ENCODE measurements around the gene KLHL29.

The KLHL29 gene

DNA sequence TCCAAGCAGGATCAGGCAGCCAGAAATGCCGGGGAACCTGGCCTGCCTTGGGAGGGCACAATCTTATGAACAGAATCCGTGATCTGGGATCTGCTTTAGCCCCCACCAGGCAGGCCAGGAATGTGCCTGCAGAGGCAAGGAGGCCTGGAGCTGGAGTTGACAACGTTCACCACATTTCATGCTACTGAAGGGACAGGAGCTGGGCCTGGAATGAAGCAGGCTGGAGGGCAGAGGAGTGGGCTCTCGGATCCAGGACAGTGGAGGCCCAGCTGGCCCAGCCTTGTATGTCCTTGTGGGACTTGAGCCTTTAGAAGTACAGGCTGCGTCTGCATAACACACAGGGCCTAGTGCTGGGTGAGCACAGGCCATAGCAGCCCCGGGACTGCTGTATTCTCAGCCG is 91.8 kb downstream of the KLHL29 start:
- DNase-seq (ENCODE audit: low read depth), result no peak

DNA sequence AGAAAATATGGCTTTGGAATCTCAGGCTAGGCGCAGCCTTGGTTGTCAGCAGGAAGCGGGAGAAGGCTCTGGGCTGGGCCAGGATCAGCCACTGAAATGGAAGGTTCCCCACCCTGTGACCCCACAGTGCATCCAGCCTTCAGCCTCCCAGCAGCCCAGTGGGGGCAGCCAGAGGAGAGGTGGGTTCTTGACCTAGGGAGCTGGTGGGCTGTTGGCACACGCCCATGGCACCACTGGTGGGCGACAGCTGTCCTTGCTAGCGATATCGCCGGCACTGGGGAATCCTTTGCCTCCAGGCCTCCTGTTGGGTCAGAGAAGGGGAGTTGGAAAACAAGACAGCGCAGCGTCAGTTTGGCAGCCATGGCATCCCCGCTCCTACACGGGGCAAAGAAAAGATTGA is 92.4 kb downstream of the KLHL29 start:
- no peak for DNase-seq (ENCODE audit: low read depth)

DNA sequence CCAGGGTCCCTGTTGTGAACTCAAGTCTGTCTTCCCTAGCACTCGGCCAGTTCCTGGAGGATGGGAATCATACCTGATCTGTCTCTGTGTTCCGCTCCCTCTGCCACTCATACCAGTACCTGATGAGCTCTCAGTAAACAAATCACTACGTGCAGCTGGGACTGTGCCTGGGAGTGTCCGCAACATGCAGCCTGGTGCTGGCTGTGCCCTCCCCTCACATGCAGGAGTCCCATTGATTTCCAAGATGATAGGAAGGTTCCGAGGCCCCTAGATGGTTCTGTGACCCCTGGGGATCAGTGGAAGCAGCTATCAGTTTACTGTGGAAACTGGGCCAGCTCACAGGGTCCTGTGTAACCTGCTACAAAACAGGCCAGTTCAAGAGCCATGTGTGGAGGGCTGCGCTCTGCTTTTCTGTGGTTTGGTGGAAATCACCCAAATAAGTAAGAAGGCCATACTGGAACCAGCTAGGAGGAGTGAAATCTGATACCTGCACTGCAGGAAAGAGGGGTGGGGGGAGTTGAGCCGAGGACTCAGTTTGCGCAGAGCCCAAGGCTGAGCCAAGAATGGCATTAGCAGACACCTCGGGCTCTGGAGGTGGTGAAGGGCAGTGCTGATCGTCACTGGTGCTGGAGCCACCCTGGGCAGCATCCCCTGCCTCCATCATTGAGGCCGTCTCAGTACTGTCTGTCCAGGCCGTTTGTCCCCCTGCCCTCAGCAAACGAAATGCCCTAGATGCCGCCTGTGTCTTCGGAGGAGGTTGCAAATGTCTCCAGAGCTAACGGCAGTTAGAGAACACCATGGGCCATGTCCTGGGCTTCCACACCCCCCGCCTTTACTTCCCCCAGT is 93.3 kb downstream of the KLHL29 start:
- DNase-seq (ENCODE audit: low read depth), result no peak

DNA sequence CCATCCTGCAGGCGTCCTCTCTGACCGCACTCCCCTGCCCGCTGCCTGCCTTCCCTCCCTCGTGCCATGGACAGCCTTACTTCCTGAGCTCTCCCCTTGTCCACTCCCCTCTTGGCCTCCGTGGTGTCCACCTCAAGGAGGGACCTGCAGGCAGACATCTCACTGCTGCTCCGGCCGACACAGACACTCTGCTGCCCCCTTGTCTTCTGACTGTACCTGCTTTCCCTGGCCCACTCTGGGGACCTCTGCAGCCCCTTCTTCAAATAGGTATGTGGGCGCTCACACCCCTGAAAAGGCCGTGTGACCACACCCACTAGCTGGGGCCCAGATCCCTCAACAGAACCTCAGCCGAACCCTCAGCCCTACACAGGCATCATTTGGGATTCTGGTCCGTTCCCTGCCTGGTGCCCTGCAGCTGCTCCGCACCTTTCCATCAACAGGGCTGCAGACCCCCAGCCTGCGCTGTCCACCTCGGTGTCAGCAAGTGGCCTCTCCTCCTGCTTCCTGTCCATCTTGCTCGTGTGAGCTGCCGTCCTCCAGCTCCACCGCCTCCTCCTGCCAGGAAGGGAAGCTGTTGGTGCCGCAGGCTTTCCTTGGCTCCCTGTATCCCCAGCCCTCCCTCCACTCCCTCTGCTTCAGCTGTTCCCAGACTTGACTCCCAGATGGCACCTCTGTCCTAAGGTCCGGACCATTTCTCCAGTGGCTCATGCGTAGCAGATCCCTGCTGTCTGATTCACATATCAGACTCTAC is 94.1 kb downstream of the KLHL29 start:
- DNase-seq (ENCODE audit: low read depth), result no peak

DNA sequence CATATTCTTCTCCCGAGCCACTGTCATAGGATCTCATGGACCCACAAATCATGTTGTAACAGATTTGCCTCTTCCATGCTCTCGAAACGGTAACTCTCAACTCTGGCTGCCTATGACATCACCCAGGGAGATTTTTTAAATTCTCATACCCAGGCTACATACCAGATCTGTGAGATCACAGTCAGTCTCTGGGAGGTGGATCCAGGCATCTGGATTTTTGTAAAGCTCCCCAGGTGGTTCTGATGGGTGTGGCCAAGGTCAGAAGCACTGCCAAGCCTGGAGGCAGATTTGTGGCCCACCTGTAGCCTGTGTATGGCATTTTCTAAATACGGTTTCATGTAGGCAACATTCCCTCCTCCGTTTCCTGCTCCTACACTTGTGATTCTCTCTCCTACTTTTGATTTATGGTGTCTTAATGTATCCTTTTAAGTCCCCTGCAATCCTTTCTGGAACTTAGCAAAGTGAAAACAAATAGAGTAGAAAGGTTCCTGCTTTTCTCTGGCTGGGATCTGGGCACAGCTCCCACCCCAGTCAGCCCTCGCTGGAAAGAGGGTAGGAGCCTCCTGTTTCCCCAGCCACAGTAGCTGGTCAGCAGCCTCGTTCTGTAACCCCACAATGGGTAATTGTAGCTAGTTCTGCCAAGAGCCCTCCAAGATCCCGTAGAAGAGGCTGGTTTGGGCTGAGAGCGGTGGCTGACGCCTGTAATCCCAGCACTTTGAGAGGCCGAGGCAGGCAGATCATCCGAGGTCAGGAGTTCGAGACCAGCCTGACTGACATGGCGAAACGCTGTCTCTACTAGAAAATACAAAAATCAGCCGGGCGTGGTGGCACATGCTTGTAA is 96.2 kb downstream of the KLHL29 start:
- no peak for DNase-seq (ENCODE audit: low read depth)

DNA sequence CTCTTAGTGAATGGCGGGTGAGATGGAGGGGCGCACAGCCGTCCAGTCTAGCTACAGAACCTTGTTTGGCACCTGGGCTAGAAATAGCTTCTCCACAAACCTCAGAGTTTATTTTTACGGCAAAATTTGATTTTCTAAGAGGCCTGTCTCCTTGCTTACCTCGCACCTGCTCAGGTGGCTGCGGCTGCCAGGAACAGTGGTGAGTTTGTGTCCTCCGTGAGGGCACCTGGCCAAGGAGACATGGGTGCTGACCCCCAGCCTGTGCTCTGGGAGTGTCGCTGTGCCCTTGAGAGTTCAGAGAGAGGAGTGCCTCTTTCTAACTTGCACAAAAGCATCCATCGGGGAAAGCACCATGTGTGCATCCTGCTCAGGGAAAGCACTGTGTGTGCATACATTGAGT is 97.2 kb downstream of the KLHL29 start:
- no peak for DNase-seq (ENCODE audit: low read depth)

DNA sequence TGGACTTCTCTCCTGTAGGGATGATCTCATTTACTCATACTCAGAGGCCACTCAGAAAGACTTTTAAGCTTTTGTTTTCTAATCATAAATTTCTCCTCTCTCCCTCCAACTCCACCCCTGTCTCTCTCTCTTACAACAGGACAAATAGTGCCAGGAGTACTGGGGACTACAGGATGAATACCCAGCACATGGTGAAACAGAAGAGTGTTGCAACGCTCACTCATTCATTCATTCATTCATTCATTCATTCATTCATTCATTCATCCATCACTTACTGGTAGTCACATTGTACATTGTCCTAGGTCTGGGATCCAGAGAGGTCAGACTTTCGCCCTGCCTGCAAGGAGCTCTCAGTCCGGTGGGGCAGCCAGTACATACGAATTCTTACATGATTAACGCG is 97.6 kb downstream of the KLHL29 start:
- no peak for DNase-seq (ENCODE audit: low read depth)

DNA sequence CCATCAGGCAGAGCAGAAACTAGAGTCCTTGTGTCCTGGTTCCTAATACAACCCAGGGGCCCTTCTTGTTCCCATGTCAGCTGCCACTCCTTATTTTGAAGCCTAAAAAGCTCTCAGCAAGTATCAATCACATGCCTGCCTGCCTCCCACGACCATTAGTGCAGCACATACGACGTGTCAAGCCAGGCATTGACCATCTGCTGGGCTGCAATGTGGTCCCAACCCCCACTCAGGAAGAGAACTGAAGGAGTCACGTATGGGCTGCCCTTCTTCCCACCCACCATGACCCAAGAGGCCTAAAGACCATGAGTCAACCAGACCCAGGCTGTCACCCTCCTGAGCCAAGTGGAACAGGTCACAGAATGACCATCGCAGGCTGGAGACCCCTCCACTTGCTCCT is 98.8 kb downstream of the KLHL29 start:
- no peak for DNase-seq (ENCODE audit: low read depth)

DNA sequence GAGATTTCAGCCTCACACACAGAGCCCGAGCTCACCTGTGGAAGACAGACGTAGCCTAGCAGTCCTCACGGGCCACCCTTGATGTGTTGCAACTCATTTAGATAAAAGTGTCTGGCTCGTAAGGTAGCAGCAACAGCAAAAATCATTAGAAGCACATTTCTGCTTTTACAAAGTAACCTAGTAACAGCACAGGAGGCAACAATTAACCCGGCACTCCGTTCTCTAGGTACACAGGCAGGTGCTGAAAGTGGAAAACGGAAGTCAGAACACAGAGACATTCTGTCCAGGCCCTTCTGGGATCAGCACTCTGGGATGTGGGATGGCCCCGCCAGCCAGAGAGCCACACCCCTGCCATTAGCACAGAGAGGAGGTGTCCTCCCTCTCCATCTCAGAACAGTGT is 99.3 kb downstream of the KLHL29 start:
- no peak for DNase-seq (ENCODE audit: low read depth)

DNA sequence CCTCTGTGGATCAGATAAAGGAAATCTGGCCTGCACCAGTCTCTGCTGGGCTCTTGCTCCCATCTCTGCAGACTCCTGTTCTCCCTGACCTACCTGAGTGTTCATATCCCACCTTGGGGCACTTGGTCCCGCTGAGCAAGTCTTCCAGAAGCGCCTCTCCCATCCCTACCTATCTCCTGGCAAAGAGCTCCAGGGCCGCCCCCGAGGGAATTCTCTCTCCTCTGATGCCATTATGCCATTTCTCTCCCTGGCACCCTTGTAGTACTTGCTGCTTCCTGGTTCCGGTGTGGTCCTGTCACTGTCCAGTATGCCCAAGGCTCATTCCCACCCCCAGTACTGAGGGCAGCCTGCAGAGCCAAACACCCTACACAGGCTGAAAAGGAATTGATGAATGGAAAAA is 99.8 kb downstream of the KLHL29 start:
- no peak for DNase-seq (ENCODE audit: low read depth)

DNA sequence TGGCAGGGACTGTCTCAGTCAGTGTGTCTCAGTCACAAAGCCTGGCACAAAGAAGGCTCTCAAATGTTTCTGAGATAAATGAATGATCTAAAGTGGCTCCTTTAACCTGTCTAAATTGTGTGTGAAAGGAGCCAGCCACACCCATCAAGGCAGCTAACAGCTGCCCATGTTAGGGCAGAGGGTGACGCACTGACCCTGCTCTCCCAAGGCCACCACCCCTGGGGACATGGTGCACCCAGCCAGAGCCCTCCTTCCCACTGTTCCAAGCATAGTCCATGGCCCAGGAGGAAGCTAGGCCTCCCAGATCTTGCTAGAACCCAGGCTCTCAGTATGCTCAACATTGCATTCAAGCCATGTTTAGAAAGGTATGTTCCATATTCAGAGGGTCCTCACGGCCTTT is 100.3 kb downstream of the KLHL29 start:
- no peak for DNase-seq (ENCODE audit: low read depth)

DNA sequence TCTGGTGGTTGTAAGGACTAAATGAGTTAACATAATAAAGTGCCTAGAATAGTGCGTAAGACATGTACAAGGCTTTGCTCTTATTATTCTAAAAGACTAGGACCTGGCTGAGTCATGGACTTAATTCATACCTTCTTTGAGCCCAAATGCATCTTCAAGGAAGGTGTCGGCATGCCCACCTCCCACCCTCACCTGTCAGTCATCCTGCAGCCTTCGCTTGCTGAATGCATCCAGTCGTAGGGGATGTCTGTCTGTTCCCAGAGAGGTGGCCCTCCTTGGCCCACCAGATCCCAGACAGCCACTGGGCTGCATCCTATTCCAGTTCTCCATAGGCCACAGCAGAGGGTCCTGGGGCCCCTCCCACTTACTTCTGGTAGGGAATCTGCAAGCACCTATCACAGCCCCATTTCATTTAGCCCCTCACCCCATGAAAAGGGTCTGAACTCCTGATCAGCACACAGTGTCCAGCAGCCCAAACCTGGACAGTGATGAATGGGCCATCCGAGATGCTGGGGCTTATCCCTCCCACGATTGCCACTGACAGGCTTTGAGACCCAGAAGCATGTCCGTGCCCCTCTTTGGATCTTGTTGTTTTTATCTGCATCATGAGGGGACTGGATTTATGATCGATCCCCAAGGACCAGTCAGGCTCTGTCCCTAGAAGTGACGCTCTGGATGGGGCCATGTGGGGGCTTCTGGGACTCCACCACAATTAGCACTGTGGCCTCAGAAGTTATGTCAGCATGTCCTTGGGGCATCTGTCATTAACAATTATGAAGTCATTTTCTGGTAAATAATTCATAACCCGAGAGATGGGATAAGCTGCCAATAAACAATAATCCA is 101.1 kb downstream of the KLHL29 start:
- no peak for DNase-seq (ENCODE audit: low read depth)

DNA sequence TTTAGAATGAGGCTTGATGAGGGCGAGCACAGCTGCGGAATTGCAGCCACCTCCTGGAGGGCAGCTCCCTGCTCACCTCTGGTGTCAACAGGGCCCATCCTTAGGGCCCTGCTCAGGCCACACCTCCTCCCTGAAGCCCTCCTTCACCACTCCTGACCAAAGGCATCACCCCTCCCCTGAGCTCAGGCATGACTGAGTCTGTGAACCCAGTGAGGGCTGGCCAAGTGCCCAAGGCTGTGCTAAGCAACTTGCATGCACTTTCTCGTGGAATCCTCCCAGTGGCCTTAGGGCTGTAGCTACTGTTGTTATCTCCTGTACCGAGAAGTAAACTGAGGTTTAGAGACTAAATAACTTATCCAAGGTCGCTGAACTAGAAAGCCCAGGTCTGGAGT is 101.7 kb downstream of the KLHL29 start:
- DNase-seq (ENCODE audit: low read depth), result no peak

DNA sequence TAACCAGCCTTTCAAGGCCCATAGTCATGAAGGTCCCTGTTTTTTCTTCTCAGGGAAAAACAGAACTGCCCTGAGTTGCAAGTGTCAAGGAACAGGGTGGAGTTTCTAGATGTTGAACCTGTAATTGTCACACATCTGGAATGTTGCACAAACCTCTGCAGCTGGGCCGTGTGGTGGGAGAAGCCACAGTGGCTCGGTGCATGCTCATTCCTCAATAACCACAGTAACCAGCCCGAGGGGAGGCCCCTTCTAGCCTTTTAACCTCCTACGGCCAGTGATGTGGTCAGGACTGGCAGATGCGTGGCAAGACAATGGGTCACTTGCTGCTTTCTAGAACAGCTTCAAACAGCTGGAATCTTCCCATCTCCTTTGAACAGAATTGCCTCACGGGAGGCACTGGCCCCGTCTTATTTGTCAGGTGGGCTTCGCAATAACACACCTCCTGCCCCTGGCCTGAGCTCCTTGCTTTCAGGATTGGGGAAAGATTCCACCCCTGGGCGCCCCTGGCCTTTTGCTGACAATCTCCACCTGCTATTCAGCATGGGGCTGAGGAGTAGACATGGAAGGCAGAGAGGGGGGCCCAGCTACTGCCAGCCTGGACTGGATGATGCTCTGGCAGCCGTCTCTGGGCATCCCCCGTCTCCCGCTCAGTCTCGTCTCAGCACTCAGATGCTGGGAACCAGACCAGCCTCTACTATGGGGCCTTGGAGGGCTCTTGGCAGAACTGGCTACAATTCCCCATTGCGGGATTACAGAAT is 102.9 kb downstream of the KLHL29 start:
- DNase-seq (ENCODE audit: low read depth), result no peak

DNA sequence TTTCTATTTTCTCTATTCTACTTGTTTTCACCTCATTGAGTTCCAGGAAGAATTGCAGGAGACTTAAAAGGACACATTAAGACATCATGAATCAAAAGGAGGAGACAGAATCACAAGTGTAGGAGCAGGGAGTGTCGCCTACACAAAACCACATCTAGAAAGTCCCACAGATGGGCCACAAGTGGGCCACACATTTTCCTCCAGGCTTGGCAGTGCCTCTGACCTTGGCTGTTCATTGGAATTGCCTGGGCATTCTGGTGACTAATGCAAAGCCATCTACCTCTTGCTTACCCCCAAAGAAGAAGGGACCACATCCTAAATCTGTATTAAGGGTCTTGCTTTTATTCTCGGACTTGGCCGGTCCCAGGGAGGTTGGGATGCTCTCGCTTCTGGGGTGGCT is 103.6 kb downstream of the KLHL29 start:
- no peak for DNase-seq (ENCODE audit: low read depth)

DNA sequence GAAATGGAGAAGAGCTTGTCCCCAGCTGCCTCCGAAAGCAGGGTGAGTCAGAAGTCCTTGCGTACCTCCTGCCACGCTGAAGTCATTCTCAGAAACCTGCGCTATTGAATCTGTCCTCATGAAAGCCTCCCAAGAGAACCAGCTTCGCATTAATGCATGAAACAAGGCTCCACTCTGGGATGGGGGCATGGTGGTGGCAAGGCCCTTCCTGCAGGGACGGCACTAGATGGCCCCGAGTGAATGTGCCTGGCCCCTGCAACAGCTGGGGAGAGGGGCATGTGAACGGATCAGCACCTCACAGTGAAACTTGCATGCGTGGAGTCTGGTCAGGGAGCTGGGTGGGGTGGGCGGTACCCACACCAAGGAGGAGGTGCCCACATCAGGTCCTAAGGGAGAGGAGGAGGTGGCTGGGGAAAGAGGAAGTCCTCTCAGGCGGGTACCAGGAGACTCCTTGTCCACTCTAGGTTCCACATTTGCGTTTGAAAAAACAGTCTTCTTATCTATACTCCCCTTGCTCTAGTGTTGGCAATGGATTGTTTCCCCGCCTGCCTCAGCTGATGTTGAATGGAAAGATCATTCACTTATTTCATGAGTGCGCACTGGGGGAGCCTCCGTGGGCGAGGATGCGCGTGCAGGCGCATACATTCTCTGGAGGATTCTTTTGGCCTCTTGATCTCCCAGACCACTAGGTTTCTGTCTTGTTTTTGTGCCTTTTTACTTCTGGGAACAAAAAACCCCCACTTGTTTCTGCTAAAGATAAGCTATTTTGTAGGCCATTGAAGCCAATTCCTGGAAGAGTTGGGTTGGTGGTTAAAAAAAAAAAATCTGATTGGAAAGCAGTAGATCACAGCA is 104.7 kb downstream of the KLHL29 start:
- no peak for DNase-seq (ENCODE audit: low read depth)

DNA sequence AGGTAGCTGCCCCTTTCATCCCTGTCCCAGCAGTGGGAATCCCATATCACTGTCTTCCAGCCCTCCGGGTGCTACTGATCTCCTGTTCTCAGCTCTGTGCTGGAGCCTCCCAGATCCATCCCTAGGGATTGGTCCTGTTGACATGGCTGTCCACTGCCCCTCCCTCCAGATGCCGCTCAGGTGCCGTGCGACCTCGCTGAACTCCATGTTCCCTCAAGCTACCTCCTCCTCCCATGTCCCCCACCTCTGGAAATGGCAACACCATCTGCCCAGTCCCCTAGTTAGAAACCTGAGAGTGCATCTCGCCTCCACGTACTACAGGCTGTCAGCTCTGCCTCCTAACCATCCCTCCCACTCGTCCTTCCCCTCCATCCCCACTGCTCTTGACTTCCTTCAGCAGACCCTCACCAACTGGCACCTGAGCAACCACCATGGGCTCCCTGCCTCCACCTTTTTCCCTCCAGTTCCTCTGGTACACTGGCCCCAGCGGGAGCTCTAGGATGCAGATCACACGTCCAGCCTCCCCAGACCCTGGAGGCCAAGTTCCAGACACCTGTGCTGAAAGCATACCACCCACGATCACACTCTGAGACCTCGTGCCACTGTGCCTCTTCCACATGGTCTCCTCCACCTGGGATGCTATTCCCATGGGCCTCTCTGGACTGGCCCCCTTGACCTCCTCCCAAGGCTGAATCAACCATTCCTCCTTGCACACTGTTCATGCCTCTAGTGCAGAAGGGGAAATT is 106.8 kb downstream of the KLHL29 start:
- no peak for DNase-seq (ENCODE audit: low read depth)

DNA sequence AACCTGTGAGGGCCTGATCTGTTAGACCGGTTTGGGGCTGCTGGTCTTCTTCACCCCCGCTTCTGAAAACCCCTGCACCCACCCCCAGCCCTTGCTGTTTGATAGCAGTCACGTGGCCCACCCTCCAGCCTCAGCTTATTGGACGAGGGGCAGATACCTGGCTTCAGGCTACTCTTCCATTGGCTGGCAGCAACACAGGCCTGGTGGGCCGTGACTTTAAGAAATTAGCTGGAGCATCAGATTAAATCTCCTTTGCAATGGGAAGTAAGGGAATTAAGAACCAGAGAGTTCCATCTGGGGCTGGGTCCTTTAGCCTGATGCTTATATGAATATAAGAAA is 107.3 kb downstream of the KLHL29 start:
- no peak for DNase-seq (ENCODE audit: low read depth)

DNA sequence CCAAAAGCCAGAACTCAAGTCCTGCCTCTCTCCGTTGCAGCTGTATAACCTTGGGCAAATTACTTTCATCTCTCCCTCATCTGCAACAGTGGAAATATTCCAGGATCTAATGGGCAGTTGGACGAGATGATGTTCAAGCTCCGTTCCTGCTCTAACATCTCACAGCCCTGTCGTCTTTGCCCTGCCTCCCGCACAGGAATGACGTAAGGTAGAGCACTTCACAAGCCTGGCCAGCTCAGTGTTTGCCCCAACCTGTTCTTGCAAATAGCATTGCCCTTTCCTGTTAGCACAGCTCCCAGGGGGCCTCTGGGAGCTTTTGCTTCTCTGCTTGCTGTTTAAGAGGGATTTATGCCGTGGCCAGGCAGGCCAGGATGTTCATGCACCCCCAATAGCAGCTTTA is 107.9 kb downstream of the KLHL29 start:
- DNase-seq (ENCODE audit: low read depth), result no peak

DNA sequence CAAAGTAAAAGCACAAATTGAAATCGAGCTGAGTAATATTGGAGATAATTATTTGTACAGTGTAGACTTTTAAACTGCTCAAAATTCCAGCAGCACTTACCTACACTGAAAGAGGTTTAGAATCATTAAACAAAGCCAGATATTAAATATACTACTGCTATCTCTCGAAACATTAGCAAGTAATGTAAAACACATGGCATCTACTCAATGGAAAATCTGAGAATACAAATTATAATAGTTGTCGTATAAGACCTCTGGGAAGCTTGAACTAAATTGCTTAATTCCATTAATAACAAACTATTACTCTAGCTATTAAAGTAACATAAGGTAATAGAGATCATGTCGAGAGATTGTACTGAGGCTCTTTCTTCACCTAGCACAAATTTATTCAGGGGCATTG is 108.9 kb downstream of the KLHL29 start:
- no peak for DNase-seq (ENCODE audit: low read depth)
